Measurements from ENCODE around the gene PPAT.

DNA sequence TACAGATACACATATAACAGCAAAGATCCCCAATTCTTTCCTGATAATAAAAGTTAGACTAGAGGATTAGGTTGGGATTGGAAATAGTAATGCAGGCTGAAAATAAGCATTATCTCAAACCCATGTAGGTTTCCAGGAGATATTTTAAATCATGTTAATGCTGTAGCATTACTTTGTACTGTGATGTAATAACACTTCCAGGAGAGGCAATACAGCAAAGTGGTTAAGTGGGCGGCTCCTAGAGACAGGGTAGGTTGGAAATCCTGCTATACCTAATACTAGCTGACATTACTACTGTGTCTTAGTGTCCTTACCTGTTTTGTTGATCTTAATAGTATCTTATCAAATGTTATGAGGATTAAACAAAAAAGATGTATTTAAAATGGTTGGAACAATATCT lies 10.3 kb upstream of the PPAT start:
- TF ChIP-seq POLR2A (IDR thresholded peaks at IDR 0.05) (no peak), CTCF (IDR thresholded peaks at IDR 0.05) (no peak)

Measured in esophagus squamous epithelium (tissue), 4 donors.